Keratinocyte (primary cell): ENCODE data around the gene XRN2.

Experiments used
- EZH2 ChIP-seq: IDR thresholded peaks from one replicate; pipeline ENCODE4 v1.6.1; 2012; ENCODE audit warnings: inconsistent platforms, mild to moderate bottlenecking, low read length, moderate library complexity
- TF ChIP-seq, protein P1 (sequence below), 3 experiments: IDR thresholded peaks in 1 of 3; conservative IDR thresholded peaks in 1 of 3; optimal IDR thresholded peaks in 1 of 3; 2 replicates in 2 of 3; 3 replicates in 1 of 3; pipeline versions ENCODE3 to v1.5.1; 2011; ENCODE audit warnings: low read length in 3 of 3, mild to moderate bottlenecking in 3 of 3, moderate library complexity in 2 of 3, control low read depth in 1 of 3, inconsistent platforms in 1 of 3; ENCODE audit not compliant: insufficient read depth in 2 of 3; ENCODE audit errors: extremely low read depth in 1 of 3

GRCh38 chr20:21352703-21353102 lies 49.6 kb downstream of the XRN2 start:
- TF ChIP-seq, protein P1, sequence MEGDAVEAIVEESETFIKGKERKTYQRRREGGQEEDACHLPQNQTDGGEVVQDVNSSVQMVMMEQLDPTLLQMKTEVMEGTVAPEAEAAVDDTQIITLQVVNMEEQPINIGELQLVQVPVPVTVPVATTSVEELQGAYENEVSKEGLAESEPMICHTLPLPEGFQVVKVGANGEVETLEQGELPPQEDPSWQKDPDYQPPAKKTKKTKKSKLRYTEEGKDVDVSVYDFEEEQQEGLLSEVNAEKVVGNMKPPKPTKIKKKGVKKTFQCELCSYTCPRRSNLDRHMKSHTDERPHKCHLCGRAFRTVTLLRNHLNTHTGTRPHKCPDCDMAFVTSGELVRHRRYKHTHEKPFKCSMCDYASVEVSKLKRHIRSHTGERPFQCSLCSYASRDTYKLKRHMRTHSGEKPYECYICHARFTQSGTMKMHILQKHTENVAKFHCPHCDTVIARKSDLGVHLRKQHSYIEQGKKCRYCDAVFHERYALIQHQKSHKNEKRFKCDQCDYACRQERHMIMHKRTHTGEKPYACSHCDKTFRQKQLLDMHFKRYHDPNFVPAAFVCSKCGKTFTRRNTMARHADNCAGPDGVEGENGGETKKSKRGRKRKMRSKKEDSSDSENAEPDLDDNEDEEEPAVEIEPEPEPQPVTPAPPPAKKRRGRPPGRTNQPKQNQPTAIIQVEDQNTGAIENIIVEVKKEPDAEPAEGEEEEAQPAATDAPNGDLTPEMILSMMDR (optimal IDR thresholded peaks at IDR 0.05 in 1 of 3, IDR thresholded peaks at IDR 0.05 in 1 of 3, conservative IDR thresholded peaks at IDR 0.05 in 1 of 3; ENCODE audit: extremely low read depth in 1 of 3, insufficient read depth in 2 of 3, low read length in 3 of 3): no peak
- TF ChIP-seq EZH2: no peak
